GM19397 (cell line): ENCODE measurements around the gene FAS.

Source experiments
- ATAC-seq: cut with Tn5 transposase; IDR thresholded peaks from one replicate; pipeline ENCODE4 v1.9.1; 2021; ENCODE audit warnings: mild to moderate bottlenecking, moderate library complexity; ENCODE audit not compliant: unreplicated experiment

FAS gene

DNA sequence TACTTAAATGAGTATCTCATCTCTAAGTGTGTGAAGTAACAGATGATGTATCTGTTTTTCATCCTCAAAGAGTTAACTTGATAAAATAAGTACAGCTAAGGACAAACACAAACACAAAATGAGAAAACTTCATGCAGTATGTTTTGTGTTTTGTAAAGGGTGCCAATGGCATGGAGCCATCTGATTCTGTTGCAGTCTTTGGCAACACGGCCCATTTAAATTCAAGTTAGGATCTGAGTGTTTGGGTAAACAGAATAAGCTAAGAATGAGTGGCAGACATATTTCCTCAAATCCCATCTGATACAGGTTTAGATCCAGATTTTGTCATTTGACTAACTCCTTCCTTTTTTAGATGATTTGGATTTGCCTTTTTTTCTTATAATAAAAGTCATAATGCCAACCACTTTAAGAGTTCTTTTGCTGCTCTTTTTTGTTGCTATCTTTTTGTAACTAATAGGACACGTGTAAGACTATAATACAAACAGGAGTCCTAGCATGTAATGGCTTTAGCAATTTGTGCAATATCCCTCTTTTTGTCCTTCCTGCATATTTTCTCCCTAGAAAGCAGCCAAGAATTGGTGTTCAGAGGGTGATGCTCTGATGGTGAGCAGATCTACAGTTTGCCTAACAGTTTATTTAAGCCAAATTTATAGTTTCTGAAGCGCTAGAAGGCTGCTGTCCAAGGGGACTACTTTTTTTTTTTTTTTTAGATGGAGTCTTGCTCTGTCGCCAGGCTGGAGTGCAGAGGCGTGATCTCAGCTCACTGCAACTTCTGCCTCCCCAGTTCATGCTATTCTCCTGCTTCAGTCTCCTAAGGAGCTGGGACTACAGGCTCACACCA is 19.2 kb upstream of the FAS start:
- no peak for ATAC-seq

DNA sequence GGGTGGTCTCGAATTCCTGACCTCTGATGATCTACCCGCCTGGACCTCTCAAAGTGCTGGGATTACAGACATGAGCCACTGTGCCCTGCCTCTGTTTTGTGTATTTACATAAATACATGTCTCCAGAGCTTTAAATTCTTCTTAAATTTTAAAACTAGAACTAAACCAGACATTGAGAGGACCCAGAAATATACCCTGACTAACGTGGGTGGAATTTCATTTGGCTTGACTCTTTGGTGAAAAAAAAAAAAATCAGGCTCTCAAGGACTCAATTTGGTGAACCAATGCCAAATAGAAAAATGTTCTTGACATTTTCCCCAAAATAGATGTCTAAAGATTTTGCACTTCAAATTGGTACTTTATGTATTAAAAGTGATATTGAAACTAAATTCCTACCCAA is 16.6 kb upstream of the FAS start:
- ATAC-seq: no peak

DNA sequence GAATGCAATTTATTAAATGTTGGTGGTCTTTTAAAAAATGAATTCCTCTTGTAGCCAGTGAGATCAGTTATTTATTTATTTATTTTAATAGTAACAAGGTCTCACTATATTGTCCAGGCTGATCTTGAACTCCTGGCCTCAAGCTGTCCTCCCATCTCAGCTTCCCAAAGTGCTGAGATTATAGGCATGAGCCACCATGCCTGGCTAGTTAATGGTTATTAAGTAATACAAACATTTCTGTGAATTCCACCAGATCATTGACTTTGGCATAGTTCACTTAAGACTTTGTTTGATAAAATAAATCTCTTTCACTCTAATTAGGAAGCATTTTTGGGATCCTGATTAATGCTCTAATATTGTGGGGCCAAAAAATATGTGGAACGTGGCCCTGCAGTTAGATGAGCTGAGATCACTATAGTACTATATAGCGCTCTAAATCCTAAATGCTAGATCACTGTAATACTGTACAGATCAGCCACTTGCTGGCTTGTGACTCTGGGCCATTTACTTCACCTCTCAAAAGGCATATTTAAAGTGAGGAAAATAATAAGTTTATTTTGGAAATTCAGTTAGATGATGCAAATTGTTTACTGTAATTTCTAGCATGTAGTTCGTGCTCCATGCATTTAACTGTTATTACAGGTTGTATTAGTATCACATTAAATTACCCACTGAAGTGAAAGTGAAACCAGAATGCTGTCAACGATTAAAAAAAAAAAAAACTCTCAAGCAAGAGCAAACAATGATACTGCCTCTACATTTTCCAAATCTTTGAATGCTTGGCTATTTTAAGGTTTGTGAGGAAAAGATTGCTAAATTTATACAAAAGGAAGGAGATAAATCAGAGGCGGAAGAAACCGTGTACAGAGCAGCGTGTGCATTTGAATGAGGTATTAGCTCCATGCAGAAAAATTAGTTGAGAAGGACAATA is 15.9 kb upstream of the FAS start:
- no peak for ATAC-seq

DNA sequence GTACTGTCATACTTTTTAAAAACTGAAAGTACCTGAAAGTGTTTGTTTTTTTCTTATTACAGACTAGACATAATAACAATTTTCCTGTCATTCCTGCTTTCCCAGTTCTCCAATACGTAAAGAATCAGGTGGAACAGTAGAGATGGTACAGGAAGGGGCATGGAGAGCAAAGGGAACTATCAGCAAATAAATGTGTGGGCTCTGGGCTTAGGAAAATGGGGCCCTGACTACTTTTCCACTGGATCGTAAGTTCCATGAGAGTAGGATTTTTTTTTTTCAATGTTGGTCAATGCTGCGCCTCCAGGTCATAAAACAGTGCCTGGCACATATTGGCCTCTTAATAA is 15.2 kb upstream of the FAS start:
- no peak for ATAC-seq

DNA sequence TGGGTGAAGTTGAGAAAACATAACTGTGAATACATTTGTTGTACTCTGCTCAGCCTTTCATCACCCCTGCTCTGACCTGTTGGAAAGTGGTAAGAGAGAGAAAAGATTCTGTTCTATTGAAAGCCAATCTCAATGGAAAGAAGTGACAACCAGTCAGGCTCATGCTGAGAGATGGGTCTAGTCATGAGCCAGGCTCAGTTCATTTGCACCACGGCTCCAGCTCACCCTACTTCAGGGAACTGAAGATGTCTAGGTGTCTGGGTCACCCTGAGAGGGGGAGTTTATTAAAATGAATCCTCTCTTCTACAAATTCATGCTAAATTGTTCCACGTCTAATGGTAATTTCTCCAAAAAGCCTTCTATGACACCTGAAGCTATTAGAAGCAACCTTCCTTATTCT is 12.1 kb upstream of the FAS start:
- ATAC-seq: no peak

DNA sequence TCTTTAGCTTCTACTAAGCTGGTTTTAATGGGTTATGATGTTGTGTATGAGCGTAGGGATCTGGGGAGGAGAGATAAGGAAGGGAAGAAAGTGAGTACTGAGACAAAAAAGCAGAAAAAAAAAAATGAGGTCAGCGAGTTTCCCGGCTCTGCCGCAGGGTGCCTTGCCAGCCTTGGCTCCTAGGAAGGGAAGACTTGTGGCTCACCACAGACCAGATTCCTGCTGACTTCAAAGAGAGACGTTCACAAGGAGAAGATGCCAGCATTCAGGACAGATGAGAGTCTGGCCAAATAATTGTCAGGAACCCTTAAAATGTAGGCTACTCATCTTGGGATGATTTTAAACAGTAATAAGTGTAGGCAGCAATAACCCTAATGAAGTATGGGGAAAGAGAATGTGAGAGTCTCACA is 11.4 kb upstream of the FAS start:
- ATAC-seq: no peak

DNA sequence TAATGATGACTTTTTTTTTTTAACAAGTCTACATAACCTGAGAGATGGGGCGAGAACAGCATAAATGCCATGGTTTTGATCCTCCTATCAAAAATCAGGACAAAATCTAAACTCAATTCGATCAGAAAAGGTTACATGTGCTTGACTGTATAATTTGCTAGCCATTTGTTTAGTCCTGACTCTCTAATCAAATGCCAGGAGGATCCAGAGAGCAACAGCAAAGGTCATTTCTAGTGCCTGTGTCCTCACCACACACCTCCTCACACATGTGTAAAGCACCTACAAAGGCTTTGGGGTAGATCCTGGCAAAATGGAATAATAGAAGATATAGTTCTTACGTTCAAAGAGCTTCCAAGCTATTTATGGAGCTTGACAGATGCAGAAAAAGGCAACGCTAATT is 11.0 kb upstream of the FAS start:
- ATAC-seq: no peak

DNA sequence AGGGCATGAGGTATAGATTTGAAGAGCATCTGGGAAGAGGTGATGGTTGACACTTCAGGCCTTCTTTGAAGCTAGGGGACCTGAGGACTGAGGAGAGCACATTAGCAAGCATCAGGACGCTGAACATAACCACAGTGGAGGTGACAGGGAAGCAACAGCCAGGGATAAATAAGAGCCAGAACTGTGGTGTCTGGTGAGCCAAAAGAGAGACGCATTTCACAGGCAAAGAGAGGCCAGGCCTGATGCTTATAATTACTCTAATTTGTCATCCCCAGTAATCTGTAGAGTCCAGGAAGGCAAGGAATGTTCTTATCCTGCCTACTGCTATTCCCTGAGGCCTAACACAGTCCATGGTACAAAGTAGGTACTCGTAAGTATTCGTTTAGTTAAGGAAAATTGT is 10.4 kb upstream of the FAS start:
- ATAC-seq: no peak

DNA sequence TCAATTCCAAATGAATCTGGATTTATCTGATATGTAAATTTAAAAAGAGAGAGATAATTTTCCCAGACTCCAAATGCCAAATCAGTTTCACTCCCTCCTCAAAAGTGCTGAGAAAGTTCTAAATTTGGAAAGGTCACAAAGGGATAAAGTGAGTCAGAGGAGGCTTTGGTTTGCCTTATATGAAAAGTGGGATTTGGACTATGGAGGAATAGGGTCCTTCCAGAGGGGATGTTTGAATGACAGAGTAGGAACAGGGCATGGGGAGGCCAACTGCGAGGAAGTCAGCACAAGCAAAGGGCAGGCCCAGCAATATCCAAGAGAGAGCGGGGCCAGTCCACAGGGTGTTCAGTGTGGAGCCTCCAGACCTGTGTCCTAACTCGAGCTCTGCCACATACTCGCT is 9.8 kb upstream of the FAS start:
- ATAC-seq: no peak

DNA sequence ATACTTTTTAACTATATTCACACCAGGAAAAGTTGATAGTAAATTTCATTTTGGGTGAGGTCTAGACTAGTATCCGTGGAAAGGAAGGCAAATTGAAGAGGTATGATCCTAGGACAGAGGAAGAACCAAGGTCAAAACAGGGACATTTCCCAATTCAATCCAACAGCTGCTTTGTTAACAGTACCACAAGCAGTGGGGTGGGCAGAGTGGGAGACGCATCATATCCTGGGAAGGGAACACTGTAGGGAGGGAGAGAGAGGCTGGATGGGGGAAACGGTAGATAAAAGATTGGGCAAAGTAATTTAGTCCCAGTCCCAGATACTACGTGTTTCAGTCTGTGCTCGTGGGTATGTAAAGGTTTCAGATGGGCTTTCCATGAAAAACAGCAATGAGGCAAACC is 9.2 kb upstream of the FAS start:
- ATAC-seq: no peak

DNA sequence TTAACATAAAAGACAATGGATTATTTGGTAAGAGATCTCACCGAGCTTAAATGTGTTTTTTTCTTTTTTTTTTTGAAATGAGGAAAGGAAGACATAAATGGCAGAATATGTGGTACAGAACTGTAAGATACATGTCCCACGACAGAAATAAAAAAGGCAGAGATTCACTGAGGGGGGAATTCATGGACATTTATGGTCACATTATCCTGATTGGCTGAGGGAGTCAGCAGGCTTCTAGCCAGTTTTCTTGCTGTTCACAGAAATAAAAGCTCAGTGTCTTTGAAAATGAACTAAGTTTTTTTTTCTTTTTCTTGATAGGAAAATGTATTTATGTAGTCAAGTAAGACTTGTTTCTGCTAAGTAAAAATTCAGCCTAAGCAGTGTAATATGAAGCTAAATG is 8.2 kb upstream of the FAS start:
- no peak for ATAC-seq

DNA sequence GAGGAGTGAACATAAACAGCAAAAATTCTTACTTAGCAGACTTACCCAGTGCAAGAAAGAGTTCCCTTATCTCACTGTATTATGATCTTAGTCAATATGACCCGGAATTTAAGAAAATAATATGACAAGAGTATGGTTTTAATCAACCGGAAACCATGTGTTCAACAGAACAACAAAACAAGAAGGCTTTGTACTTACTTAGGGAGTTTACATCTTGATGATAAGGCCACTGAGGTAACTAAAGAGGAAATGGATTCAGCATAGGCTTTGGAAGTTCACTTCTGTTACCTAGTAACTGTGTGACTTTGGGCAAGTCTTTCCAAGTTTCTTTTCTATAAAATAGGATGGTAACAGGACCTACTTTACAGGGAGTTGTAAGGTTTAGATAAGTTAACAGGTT is 7.4 kb upstream of the FAS start:
- no peak for ATAC-seq

DNA sequence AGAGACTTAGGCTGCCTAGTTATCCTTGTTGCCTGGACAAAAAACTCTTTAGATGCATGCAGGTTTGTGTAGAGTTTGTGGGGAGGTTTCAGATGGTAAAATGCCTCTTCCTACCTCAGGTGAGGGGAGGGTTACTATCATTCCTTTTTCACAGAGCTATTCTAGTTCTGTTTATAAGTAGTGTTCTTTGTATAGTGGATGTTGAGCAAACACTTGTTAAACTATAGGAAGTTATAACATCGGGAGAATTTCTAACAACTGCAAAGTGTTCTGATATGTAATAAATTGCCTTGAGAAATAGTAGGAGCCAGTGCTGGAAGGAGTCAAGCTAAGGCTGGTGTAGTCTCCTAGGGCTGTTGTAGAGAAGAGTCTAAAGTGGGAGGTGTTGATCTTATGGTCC is 6.7 kb upstream of the FAS start:
- no peak for ATAC-seq

DNA sequence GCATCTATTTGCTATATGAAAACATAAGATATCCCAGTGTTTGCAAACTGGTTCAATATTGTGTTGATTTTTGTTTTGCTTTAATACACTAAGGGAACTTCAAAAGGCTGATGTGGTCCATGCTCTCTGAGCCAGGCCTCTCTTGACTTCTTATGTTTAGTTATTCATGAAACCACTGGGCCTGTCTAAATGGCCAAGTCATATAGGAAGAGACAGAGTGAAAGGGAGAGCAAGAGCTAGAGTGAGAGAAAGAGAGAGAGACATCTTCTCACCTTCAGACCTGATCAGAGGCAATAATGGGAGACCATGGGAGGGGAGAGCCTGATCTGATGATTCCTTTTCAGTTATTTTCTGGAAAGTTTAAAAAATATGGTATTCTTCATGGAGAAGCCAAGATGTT is 6.1 kb upstream of the FAS start:
- no peak for ATAC-seq

DNA sequence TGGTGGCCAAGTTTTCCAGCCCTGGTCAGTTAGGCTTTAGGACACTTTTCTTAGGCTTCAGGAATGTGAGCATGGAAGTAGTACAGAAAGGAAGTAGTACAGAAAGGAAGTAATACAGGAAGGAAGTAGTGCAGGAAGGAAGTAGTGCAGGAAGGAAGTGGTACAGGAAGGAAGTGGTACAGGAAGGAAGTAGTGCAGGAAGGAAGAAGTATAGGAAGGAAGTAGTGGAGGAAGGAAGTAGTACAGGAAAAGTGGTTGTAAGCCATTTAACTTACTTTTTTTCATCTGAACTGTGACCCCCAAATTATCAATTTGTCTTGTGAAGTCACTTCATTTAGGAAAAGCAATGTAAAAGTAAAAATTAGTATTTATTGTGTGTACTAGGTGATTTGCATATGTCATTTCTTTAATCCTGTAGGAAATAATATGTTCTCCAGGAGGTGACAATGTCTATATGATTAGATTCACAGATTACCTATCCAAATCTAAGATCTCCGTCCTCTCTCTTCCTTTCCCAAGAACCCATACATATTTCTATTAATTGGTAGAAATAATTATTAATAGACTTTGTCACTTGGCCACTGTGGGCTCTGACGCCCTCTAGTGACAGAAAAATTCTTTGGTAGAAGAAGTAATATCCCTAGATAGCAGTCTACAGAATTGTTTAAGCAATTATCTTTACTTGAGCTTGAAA is 3.9 kb upstream of the FAS start:
- ATAC-seq: no peak

DNA sequence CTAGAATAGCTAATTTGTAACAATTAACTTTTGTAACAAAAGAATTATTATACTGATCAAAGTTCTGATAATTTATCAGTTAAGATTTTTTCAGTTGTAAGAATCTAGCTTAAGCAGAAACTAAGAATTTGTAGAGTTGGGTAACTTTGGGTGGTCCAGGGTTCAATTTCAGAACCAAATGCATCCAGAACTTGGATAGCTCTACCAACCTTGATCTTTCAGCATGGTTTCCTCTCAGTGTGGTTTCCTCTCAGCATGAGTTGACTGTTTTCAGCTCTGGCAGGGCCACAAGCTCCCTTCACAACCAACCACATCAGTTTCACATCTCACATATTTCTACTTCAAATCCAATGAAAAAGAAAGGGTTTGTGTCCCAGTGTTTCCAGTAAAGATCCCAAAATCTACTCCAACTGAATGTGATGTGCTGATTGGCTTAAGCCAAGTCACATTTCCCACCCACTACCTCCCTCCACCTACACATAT is 3.3 kb upstream of the FAS start:
- ATAC-seq: no peak

DNA sequence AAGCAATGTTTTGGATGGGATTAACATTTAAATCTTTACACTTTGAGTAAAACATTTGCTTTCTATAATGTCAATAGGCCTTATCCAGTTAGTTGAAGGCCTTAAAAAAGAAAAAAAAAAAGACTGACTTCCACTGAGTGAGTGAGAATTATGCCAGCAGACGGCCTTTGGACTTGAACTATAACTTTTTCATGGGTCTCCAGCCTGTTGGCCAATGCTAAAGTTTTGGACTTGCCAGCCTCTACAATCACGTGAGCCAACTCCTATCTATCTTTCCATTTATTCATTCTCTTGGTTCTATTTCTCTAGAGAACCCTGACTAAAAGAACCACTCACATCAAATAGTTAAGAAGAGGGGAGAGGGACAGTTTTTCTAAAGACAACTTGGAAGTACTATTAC is 2.8 kb upstream of the FAS start:
- no peak for ATAC-seq

DNA sequence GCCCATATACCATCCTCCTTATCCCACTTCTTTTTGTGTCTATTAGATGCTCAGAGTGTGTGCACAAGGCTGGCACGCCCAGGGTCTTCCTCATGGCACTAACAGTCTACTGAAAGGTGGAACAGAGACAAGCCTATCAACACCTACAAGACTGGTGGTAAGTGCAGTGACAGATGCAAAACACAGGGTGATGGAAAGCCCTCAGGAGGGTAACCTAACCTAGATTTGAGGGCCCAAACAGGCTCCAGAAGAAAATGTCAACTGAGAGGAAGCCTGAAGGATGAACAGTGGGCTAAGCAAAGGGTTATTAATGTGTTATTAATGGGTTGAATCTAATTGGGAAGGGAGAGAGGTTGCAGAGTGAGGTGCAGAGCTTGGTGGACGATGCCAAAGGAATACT is 1.2 kb upstream of the FAS start:
- no peak for ATAC-seq

DNA sequence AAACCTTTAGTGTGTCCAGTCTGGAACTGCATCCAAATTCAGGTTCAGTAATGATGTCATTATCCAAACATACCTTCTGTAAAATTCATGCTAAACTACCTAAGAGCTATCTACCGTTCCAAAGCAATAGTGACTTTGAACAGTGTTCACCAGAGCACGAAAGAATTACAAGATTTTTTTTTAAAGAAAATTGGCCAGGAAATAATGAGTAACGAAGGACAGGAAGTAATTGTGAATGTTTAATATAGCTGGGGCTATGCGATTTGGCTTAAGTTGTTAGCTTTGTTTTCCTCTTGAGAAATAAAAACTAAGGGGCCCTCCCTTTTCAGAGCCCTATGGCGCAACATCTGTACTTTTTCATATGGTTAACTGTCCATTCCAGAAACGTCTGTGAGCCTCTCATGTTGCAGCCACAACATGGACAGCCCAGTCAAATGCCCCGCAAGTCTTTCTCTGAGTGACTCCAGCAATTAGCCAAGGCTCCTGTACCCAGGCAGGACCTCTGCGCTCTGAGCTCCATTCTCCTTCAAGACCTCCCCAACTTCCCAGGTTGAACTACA is 694 bp upstream of the FAS start:
- ATAC-seq: peak; percentile 8

DNA sequence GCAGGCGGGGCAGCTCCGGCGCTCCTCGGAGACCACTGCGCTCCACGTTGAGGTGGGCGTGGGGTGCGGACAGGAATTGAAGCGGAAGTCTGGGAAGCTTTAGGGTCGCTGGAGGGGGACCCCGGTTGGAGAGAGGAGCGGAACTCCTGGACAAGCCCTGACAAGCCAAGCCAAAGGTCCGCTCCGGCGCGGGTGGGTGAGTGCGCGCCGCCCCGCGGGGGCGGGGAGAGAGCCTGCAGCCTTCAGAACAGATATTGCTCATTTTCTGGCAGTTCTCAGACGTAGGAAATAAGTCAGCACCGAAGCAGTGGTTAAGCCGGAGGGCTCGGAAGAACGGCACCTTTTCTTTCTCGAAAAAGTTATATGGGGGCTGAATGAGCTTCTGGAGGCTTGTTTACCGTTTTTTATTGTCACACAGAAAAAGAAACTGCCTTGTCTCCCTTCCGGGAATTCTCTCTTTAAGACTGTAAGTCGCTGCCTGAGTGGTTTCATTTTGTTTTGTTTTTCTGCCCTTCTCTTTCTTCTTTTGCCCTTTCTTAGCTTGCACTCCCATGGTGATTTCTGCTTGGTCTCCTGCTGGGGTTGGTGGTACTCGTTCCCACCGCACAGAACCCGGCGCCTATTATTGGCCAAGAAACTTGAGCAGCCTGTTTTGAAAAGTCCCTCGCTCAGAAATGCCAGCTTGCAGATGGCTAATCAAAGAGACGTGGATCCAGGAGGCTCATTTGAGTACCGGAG is 732 bp downstream of the FAS start:
- ATAC-seq: peak; percentile 27

DNA sequence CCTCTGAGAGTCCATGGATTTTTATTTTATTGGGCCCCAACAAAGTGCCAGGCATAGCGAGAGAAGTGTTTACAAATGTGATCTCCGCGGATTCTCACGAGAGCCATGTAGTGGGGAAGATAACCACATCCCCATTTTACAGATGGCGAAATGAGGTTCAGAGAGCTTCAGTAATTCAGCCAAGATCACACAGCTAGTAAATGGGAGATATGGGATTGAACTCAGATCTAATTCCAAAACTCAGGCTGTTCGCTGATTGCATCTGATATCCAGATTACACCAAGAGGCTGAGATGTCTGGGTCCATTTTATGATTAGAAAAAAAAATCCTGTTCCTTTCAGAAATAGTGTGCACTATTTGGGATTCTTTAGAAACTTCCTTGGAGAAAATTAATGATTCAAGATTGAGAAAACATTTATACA is 1.3 kb downstream of the FAS start:
- no peak for ATAC-seq
